K562 (cell line): ENCODE results near the gene CUL4B. TPM values are rescaled to one million over a fixed set of nuclear protein-coding genes. Genes with fewer than 3 reads are reported as not detected.
A peak's percentile ranks its signal among the peaks of the same experiment; 100 is the strongest.

Source experiments
- CEBPG ChIP-seq, 3 experiments: fragments of 200-800 bp in 1 of 3; sonication (Bioruptor generic) in 1 of 3; sonication (generic) in 1 of 3; formaldehyde crosslinking in 1 of 3; IDR thresholded peaks in 2 of 3; conservative IDR thresholded peaks in 1 of 3; 2 replicates each; pipeline versions ENCODE4 v1.6.1 to v1.8.0; 2016 to 2022; ENCODE audit warnings: missing compliant biosample characterization in 2 of 3, missing genetic modification characterization in 2 of 3, mild to moderate bottlenecking in 1 of 3, missing genetic modification reagents in 1 of 3
- HDAC2 ChIP-seq: fragments of 450-650 bp; IDR thresholded peaks from 2 replicates; pipeline ENCODE4 v1.6.1; 2016; ENCODE audit warnings: mild to moderate bottlenecking
- OTX1 ChIP-seq: fragments of 450-650 bp; formaldehyde crosslinking; IDR thresholded peaks from 2 replicates; pipeline ENCODE4 v1.4.0; 2022; ENCODE audit warnings: mild to moderate bottlenecking
- SUPT5H ChIP-seq: fragments of 450-650 bp; IDR thresholded peaks from 2 replicates; pipeline ENCODE4 v1.6.1; 2016
- TBL1XR1 ChIP-seq, 2 experiments: IDR thresholded peaks; 2 replicates each; pipeline ENCODE4 v1.6.1; 2012; ENCODE audit warnings: improper control_type of control experiment in 2 of 2, low read length in 2 of 2, mild to moderate bottlenecking in 1 of 2
- ZNF551 ChIP-seq: fragments of 250-450 bp; sonication (Bioruptor Pico); IDR thresholded peaks from 2 replicates; pipeline ENCODE4 v1.5.0; 2021; ENCODE audit warnings: mild to moderate bottlenecking, moderate library complexity
- polyA plus RNA-seq, 8 experiments: library from polyadenylated mRNA; depleted of rRNA in 4 of 8; stranded (reverse) in 5 of 8; unstranded in 3 of 8; fragments of >200 nt; fragmentation: Nextera tagmentation in 2 of 8; fragmentation: Illumina TruSeq in 1 of 8; extraction: Ambion mirVana in 2 of 8; extraction: Trizol in 1 of 8; gene quantifications; 2 replicates each; pipeline versions ENCODE4 v1.2.1 to v1.2.3, GENCODE V29; 2011 to 2014; ENCODE audit warnings: inconsistent platforms in 1 of 8, missing spikeins in 1 of 8
- total RNA-seq, 7 experiments: library from RNA; depleted of rRNA in 6 of 7; stranded (reverse); fragments of >200 nt in 6 of 7; fragmentation: Illumina TruSeq in 2 of 7; extraction: Trizol in 2 of 7; gene quantifications; 2 replicates each; pipeline versions ENCODE4 v1.2.1 to v1.2.3, GENCODE V29; 2011 to 2021; ENCODE audit warnings: low replicate concordance in 1 of 7
- TF ChIP-seq, protein P1 (sequence below): fragments of 250-450 bp; sonication (Bioruptor Pico); IDR thresholded peaks from 2 replicates; pipeline ENCODE4 v1.5.0; 2020; ENCODE audit warnings: mild to moderate bottlenecking
- TF ChIP-seq, protein P2 (sequence below): IDR thresholded peaks from 2 replicates; pipeline ENCODE4 v1.6.1; 2014; ENCODE audit warnings: antibody characterized with exemption
- TF ChIP-seq, protein P3 (sequence below), 2 experiments: fragments of 450-650 bp in 1 of 2; sonication (generic) in 1 of 2; formaldehyde crosslinking in 1 of 2; IDR thresholded peaks; 2 replicates each; pipeline versions ENCODE4 v1.7.1 to v1.9.0; 2016 to 2022; ENCODE audit warnings: inconsistent platforms in 1 of 2, mild to moderate bottlenecking in 1 of 2, missing genetic modification reagents in 1 of 2
- TF ChIP-seq, protein P4 (sequence below): sonication (generic); formaldehyde crosslinking; IDR thresholded peaks from 2 replicates; pipeline ENCODE4 v1.8.1; 2023; ENCODE audit warnings: mild to moderate bottlenecking, missing genetic modification reagents, moderate library complexity
- TF ChIP-seq, protein P5 (sequence below): conservative IDR thresholded peaks from 2 replicates; pipeline ENCODE4 v1.6.1; 2011; ENCODE audit warnings: low read depth, mild to moderate bottlenecking, low read length; ENCODE audit not compliant: control insufficient read depth

Gene CUL4B
- total and polyA plus RNA-seq, 9 of the 15 experiments (the other 6 are each of a cell fraction or from before 2014, with no cell fraction given): 15.0 to 41.7 (median 37.5) TPM

DNA sequence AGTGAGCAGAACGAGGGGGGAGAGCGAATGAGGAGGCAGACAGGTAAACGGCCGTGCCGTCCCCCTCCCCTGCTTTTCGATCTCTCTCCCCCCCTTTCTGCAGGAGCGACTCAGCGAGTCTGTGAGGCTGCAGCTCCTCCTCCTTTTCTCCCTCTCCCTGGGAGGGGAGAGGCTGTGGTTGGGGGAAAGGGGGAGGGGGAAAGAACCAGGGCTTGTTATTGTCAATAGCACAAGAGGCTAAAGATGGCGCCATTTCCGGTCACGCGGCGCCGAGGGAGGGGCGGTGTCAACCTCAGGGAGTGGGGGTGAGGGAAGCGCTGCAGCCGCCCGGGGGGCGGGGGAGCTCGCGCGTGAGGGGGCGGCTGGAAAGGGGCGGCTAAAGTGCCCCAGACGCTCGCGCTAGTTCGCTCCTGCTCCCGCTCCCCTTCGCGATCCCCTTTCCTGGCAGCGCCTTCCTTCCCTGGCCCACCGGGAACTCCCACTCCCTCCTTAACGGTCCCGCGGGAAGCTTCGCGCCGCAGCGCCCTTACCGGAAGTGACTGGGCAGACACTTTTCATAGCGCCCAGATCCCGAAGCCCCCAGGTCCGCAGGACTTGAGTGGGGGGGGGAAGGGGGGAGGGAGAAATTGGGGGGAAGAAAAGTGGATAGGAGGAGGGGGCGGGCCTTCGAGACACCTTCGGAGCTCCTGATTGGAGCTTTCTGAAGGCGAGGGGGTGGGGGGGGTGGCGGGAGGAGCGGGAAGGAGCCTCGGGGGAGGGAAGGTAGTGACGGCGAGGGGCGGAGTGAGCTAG is at the start of gene CUL4B (continued):
- TF ChIP-seq, protein P1, sequence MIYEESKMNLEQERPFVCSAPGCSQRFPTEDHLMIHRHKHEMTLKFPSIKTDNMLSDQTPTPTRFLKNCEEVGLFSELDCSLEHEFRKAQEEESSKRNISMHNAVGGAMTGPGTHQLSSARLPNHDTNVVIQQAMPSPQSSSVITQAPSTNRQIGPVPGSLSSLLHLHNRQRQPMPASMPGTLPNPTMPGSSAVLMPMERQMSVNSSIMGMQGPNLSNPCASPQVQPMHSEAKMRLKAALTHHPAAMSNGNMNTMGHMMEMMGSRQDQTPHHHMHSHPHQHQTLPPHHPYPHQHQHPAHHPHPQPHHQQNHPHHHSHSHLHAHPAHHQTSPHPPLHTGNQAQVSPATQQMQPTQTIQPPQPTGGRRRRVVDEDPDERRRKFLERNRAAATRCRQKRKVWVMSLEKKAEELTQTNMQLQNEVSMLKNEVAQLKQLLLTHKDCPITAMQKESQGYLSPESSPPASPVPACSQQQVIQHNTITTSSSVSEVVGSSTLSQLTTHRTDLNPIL (CRISPR knock-in tag): no peak
- TF ChIP-seq, protein P2, sequence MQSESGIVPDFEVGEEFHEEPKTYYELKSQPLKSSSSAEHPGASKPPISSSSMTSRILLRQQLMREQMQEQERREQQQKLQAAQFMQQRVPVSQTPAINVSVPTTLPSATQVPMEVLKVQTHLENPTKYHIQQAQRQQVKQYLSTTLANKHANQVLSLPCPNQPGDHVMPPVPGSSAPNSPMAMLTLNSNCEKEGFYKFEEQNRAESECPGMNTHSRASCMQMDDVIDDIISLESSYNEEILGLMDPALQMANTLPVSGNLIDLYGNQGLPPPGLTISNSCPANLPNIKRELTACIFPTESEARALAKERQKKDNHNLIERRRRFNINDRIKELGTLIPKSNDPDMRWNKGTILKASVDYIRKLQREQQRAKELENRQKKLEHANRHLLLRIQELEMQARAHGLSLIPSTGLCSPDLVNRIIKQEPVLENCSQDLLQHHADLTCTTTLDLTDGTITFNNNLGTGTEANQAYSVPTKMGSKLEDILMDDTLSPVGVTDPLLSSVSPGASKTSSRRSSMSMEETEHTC: peak; percentile 82
- no peak for TF ChIP-seq HDAC2
- TF ChIP-seq, protein P3, sequence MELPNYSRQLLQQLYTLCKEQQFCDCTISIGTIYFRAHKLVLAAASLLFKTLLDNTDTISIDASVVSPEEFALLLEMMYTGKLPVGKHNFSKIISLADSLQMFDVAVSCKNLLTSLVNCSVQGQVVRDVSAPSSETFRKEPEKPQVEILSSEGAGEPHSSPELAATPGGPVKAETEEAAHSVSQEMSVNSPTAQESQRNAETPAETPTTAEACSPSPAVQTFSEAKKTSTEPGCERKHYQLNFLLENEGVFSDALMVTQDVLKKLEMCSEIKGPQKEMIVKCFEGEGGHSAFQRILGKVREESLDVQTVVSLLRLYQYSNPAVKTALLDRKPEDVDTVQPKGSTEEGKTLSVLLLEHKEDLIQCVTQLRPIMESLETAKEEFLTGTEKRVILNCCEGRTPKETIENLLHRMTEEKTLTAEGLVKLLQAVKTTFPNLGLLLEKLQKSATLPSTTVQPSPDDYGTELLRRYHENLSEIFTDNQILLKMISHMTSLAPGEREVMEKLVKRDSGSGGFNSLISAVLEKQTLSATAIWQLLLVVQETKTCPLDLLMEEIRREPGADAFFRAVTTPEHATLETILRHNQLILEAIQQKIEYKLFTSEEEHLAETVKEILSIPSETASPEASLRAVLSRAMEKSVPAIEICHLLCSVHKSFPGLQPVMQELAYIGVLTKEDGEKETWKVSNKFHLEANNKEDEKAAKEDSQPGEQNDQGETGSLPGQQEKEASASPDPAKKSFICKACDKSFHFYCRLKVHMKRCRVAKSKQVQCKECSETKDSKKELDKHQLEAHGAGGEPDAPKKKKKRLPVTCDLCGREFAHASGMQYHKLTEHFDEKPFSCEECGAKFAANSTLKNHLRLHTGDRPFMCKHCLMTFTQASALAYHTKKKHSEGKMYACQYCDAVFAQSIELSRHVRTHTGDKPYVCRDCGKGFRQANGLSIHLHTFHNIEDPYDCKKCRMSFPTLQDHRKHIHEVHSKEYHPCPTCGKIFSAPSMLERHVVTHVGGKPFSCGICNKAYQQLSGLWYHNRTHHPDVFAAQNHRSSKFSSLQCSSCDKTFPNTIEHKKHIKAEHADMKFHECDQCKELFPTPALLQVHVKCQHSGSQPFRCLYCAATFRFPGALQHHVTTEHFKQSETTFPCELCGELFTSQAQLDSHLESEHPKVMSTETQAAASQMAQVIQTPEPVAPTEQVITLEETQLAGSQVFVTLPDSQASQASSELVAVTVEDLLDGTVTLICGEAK (IDR thresholded peaks at IDR 0.05): peak; percentile 80
- TF ChIP-seq, protein P3 (CRISPR knock-in tag; IDR thresholded peaks at IDR 0.05): no peak
- TF ChIP-seq OTX1 (CRISPR knock-in tag): no peak
- no peak for TF ChIP-seq TBL1XR1 (IDR thresholded peaks at IDR 0.05; ENCODE audit: low read length in 2 of 2)
- no peak for TF ChIP-seq ZNF551 (CRISPR knock-in tag)
- peak; percentile 77; the same call in 1 of the 2 replicates for TF ChIP-seq SUPT5H
- TF ChIP-seq, protein P4, sequence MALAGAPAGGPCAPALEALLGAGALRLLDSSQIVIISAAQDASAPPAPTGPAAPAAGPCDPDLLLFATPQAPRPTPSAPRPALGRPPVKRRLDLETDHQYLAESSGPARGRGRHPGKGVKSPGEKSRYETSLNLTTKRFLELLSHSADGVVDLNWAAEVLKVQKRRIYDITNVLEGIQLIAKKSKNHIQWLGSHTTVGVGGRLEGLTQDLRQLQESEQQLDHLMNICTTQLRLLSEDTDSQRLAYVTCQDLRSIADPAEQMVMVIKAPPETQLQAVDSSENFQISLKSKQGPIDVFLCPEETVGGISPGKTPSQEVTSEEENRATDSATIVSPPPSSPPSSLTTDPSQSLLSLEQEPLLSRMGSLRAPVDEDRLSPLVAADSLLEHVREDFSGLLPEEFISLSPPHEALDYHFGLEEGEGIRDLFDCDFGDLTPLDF (CRISPR knock-in tag): no peak
- no peak for TF ChIP-seq CEBPG (CRISPR knock-in tag; IDR thresholded peaks at IDR 0.05)
- no peak for TF ChIP-seq CEBPG (tag; conservative IDR thresholded peaks at IDR 0.05 in 1 of 2, IDR thresholded peaks at IDR 0.05 in 1 of 2)
- TF ChIP-seq, protein P5, sequence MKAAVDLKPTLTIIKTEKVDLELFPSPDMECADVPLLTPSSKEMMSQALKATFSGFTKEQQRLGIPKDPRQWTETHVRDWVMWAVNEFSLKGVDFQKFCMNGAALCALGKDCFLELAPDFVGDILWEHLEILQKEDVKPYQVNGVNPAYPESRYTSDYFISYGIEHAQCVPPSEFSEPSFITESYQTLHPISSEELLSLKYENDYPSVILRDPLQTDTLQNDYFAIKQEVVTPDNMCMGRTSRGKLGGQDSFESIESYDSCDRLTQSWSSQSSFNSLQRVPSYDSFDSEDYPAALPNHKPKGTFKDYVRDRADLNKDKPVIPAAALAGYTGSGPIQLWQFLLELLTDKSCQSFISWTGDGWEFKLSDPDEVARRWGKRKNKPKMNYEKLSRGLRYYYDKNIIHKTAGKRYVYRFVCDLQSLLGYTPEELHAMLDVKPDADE: peak; percentile 77; the same call in 1 of the 2 replicates
